Gastroesophageal sphincter (tissue), 4 donors: ENCODE measurements around the gene ELAVL4. TPM values are rescaled to one million over a fixed set of nuclear protein-coding genes. Genes with fewer than 3 reads are reported as not detected.

Experiments
- ATAC-seq: fragments of 150-250 bp; one replicate; pipeline ENCODE4 v1.9.1; 2016; ENCODE audit warnings: mild to moderate bottlenecking, moderate library complexity
- H3K27ac ChIP-seq, 4 donors: fragments of 200-600 bp; sonication (generic) in 3 of 4; 1 replicate in 3 of 4; 2 replicates in 1 of 4; pipeline ENCODE4 v1.5.1; 2016 to 2019
- H3K27me3 ChIP-seq: fragments of 200-600 bp; sonication (generic); one replicate; pipeline ENCODE4 v1.5.1; 2019
- H3K36me3 ChIP-seq, 2 donors: fragments of 200-600 bp; sonication (generic); one replicate each; pipeline ENCODE4 v1.5.1; 2019; ENCODE audit warnings: control low read depth in 1 of 2
- H3K4me1 ChIP-seq, 3 donors: fragments of 200-600 bp; sonication (generic); 1 replicate in 2 of 3; 2 replicates in 1 of 3; pipeline ENCODE4 v1.5.1; 2016 to 2019; ENCODE audit warnings: control low read depth in 2 of 3
- H3K4me3 ChIP-seq, 2 donors: fragments of 200-600 bp; sonication (generic); one replicate each; pipeline ENCODE4 v1.5.1; 2019; ENCODE audit warnings: mild to moderate bottlenecking in 1 of 2, moderate library complexity in 1 of 2
- H3K9me3 ChIP-seq, 3 donors: fragments of 200-600 bp; sonication (generic); one replicate each; pipeline ENCODE4 v1.5.1; 2017 to 2019; ENCODE audit warnings: control low read depth in 2 of 3
- CTCF ChIP-seq, 4 experiments: fragments of 200-600 bp in 2 of 4; fragments of 450-650 bp in 2 of 4; sonication (generic) in 1 of 4; IDR thresholded peaks; one replicate each; pipeline ENCODE4 v1.5.1; 2017 to 2019; ENCODE audit warnings: antibody characterized with exemption in 4 of 4, mild to moderate bottlenecking in 2 of 4, moderate library complexity in 2 of 4
- EP300 ChIP-seq: sonication (generic); formaldehyde crosslinking; IDR thresholded peaks from one replicate; pipeline ENCODE4 v1.6.1; 2017; ENCODE audit warnings: antibody characterized with exemption, mild to moderate bottlenecking
- POLR2A ChIP-seq, 2 donors: fragments of 450-650 bp; IDR thresholded peaks; one replicate each; pipeline ENCODE4 v1.6.1; 2017; ENCODE audit warnings: antibody characterized with exemption in 2 of 2, mild to moderate bottlenecking in 2 of 2, moderate library complexity in 1 of 2
- POLR2AphosphoS5 ChIP-seq: sonication (generic); formaldehyde crosslinking; IDR thresholded peaks from one replicate; pipeline ENCODE4 v1.6.1; 2017; ENCODE audit warnings: antibody characterized with exemption
- WGBS, 2 donors: methylation state at CpG; one replicate each; pipeline ENCODE4 v1.1.5; 2018; ENCODE audit warnings: low coverage in 1 of 2; 5-methylcytosine and 5-hydroxymethylcytosine counted together
- total RNA-seq, 4 donors: library from RNA; depleted of rRNA; stranded (reverse); fragments of >200 nt; gene quantifications; one replicate each; pipeline ENCODE4 v1.1.0, GENCODE V29; 2016

Gene ELAVL4
- total RNA-seq, 4 donors from 2014 or later, result 0.23 to 2.4 (median 2.0) TPM; not detected in 1

- Histone ChIP-seq H3K9me3 (no peaks in the 10 kb centered on the region), H3K36me3 (no peaks in the 10 kb centered on the region), H3K27ac (no peak overlapping the region), H3K27me3 (peaks cover 57% of the 10 kb centered on the region), H3K4me1 (peaks cover 0 to 6% (median 0%) of the 10 kb centered on the region in 3 donors), H3K4me3 (no peak overlapping the region)
- ATAC-seq, result no peak
- WGBS, 2 donors, result 10 to 16% methylated on average over 5 to 7 of the region's 7 CpGs
- TF ChIP-seq CTCF (IDR thresholded peaks at IDR 0.05) (no peak), POLR2A (IDR thresholded peaks at IDR 0.05) (no peak), POLR2AphosphoS5 (no peak), EP300 (no peak)
These were observed 1.9 kb downstream of the ELAVL4 start for GRCh38 chr1:50110656-50111055.

- H3K9me3 ChIP-seq, result no peaks in the 10 kb centered on the region
- no peak for TF ChIP-seq POLR2AphosphoS5
- TF ChIP-seq EP300, result no peak
- TF ChIP-seq POLR2A (IDR thresholded peaks at IDR 0.05), result no peak
- TF ChIP-seq CTCF (IDR thresholded peaks at IDR 0.05), result no peak
- H3K4me1 ChIP-seq, result peaks cover 0 to 6% (median 0%) of the 10 kb centered on the region in 3 donors
- H3K36me3 ChIP-seq, result no peaks in the 10 kb centered on the region
- no peak overlapping the region for H3K4me3 ChIP-seq
- 69% methylated on average over 3 of the region's 3 CpGs for WGBS, 2 donors
- peaks cover 53% of the 10 kb centered on the region for H3K27me3 ChIP-seq
- no peak overlapping the region for H3K27ac ChIP-seq
- ATAC-seq, result no peak
These were observed 2.8 kb downstream of the ELAVL4 start for GRCh38 chr1:50111503-50111902.

GRCh38 chr1:50112193-50112592 lies 3.5 kb downstream of the ELAVL4 start:
- Histone ChIP-seq H3K36me3 (no peaks in the 10 kb centered on the region), H3K4me3 (no peak overlapping the region), H3K9me3 (no peaks in the 10 kb centered on the region), H3K27me3 (peaks cover 51% of the 10 kb centered on the region), H3K27ac (no peak overlapping the region), H3K4me1 (peaks cover 0 to 6% (median 0%) of the 10 kb centered on the region in 3 donors)
- 79 to 89% methylated on average over 3 of the region's 3 CpGs for WGBS, 2 donors
- no peak for ATAC-seq
- TF ChIP-seq POLR2AphosphoS5, result no peak

- H3K4me1 ChIP-seq, result no peaks in the 10 kb centered on the region
- H3K27ac ChIP-seq, result no peak overlapping the region
- H3K4me3 ChIP-seq, result no peak overlapping the region
- no peaks in the 10 kb centered on the region for H3K36me3 ChIP-seq
- H3K27me3 ChIP-seq, result peaks cover 8% of the 10 kb centered on the region
- TF ChIP-seq CTCF (IDR thresholded peaks at IDR 0.05), result no peak
- TF ChIP-seq POLR2AphosphoS5, result no peak
- no peak for TF ChIP-seq EP300
- TF ChIP-seq POLR2A (IDR thresholded peaks at IDR 0.05), result no peak
- ATAC-seq, result no peak
- H3K9me3 ChIP-seq, result no peaks in the 10 kb centered on the region
These were observed 14.4 kb downstream of the ELAVL4 start for GRCh38 chr1:50123071-50123470.

- Histone ChIP-seq H3K9me3 (no peaks in the 10 kb centered on the region), H3K4me1 (no peaks in the 10 kb centered on the region), H3K27ac (no peak overlapping the region), H3K36me3 (no peaks in the 10 kb centered on the region), H3K4me3 (no peak overlapping the region), H3K27me3 (peaks cover 11% of the 10 kb centered on the region)
- TF ChIP-seq EP300 (no peak), POLR2A (IDR thresholded peaks at IDR 0.05) (no peak), CTCF (IDR thresholded peaks at IDR 0.05) (no peak), POLR2AphosphoS5 (no peak)
- WGBS, 2 donors, result 34 to 44% methylated on average over 4 to 5 of the region's 5 CpGs
- ATAC-seq, result no peak
These were observed 18.4 kb downstream of the ELAVL4 start for GRCh38 chr1:50126927-50127715.
